Immature natural killer cell (primary cell): Measurements from ENCODE around the gene PICALM. TPM values are rescaled to one million over a fixed set of nuclear protein-coding genes. Genes with fewer than 3 reads are reported as not detected.

Experiments used
- DNase-seq, 3 donors: peaks; one replicate each; pipeline ENCODE4 v3.0.0; 2022; ENCODE audit warnings: mixed read lengths in 1 of 3
- H3K27ac Mint-ChIP-seq, 6 donors: one replicate each; pipeline ENCODE4 v1.8.0; 2020; ENCODE audit warnings: mixed read lengths in 6 of 6, mild to moderate bottlenecking in 5 of 6, inconsistent platforms in 4 of 6, moderate library complexity in 3 of 6
- H3K27me3 Mint-ChIP-seq, 3 donors: one replicate each; pipeline ENCODE4 v1.8.0; 2020 to 2021; ENCODE audit warnings: low read depth in 3 of 3, mild to moderate bottlenecking in 3 of 3, mixed read lengths in 3 of 3, moderate library complexity in 3 of 3, inconsistent platforms in 1 of 3
- H3K36me3 Mint-ChIP-seq, 3 donors: one replicate each; pipeline ENCODE4 v1.8.0; 2020; ENCODE audit warnings: mixed read lengths in 3 of 3, inconsistent platforms in 2 of 3, mild to moderate bottlenecking in 2 of 3
- H3K4me1 Mint-ChIP-seq, 2 donors: one replicate each; pipeline ENCODE4 v1.8.0; 2020; ENCODE audit warnings: inconsistent platforms in 2 of 2, mild to moderate bottlenecking in 2 of 2, mixed read lengths in 2 of 2, moderate library complexity in 1 of 2
- H3K4me3 Mint-ChIP-seq, 5 donors: one replicate each; pipeline ENCODE4 v1.8.0; 2020; ENCODE audit warnings: mild to moderate bottlenecking in 5 of 5, mixed read lengths in 5 of 5, inconsistent platforms in 3 of 5, moderate library complexity in 3 of 5
- H3K9me3 Mint-ChIP-seq, 6 donors: one replicate each; pipeline ENCODE4 v1.8.0; 2020; ENCODE audit warnings: mild to moderate bottlenecking in 6 of 6, mixed read lengths in 6 of 6, inconsistent platforms in 4 of 6, moderate library complexity in 3 of 6
- polyA plus RNA-seq, 3 donors: library from polyadenylated mRNA; unstranded; fragments of 300-500 nt; fragmentation: Illumina TruSeq; gene quantifications; one replicate each; pipeline ENCODE4 v1.2.3, GENCODE V29; 2021

Gene PICALM
- polyA plus RNA-seq, 3 donors from 2014 or later: 20.8 to 39.4 (median 22.4) TPM

DNA sequence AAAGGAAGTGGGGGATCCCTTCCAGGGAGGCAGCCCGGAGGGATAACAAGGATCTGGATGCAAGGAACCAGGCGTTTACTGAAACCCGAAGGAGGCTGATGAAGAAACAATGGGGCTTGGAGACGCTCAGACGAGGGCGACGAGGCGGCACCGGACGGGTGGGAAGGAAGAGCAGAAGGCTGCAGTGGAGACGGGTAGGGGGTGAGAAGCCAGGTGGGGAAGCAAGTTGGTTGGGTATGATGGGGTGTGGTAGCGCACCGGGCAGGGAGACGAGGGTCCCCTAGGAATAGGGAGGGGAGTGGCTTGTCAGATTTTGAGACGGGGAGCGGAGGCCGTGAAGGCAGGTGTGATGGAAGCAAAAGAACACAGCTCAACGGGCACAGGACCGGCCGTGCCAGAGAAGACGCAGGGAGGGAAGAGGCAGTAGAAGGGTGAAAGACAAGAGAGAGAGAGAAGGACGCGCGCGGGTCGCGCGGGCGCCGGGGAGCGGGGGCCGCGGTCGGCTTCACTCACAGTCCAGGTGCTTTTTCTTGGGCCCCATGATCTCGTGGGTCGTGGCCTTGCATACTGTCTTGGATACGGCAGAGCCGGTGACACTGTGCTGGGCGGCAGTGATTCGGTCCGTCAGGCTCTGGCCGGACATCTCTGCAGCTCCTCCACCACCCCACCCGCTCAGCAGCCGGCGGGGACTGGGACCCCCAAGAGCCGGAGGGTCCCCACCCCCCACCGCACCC, 579 bp downstream of the PICALM start:
- Mint-ChIP-seq H3K4me3 (peak overlapping the region; percentile 94 to 100 (median 98)), H3K4me1 (peaks cover 41 to 56% of the 10 kb centered on the region in 2 donors), H3K27ac (peak overlapping the region; percentile 95 to 100 (median 96)), H3K36me3 (peaks cover 0 to 6% (median 0%) of the 10 kb centered on the region in 3 donors), H3K27me3 (peaks cover 5 to 16% (median 8%) of the 10 kb centered on the region in 3 donors), H3K9me3 (no peaks in the 10 kb centered on the region)
- peak; percentile 43 to 52 (median 47) for DNase-seq

DNA sequence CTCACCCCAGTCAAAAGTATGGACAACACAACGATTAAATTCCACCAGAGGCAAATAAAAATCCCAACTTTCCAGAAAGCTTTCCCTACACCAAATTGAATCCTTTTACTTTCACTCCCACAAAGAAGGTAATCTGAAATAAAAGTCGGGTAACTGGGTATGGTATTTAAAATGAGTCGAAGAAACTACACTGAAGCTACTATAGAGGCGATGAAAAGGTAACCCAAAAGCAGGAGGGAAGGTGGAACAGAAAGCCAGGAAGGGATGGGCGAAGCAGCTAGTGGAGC, 1.1 kb downstream of the PICALM start:
- H3K27ac Mint-ChIP-seq: peak overlapping the region; percentile 95 to 100 (median 96)
- no peaks in the 10 kb centered on the region for H3K9me3 Mint-ChIP-seq
- peaks cover 45 to 61% of the 10 kb centered on the region in 2 donors for H3K4me1 Mint-ChIP-seq
- peaks cover 0 to 6% (median 0%) of the 10 kb centered on the region in 3 donors for H3K36me3 Mint-ChIP-seq
- DNase-seq: no peak
- peak overlapping the region; percentile 94 to 100 (median 98) for H3K4me3 Mint-ChIP-seq
- peaks cover 5 to 16% (median 8%) of the 10 kb centered on the region in 3 donors for H3K27me3 Mint-ChIP-seq

DNA sequence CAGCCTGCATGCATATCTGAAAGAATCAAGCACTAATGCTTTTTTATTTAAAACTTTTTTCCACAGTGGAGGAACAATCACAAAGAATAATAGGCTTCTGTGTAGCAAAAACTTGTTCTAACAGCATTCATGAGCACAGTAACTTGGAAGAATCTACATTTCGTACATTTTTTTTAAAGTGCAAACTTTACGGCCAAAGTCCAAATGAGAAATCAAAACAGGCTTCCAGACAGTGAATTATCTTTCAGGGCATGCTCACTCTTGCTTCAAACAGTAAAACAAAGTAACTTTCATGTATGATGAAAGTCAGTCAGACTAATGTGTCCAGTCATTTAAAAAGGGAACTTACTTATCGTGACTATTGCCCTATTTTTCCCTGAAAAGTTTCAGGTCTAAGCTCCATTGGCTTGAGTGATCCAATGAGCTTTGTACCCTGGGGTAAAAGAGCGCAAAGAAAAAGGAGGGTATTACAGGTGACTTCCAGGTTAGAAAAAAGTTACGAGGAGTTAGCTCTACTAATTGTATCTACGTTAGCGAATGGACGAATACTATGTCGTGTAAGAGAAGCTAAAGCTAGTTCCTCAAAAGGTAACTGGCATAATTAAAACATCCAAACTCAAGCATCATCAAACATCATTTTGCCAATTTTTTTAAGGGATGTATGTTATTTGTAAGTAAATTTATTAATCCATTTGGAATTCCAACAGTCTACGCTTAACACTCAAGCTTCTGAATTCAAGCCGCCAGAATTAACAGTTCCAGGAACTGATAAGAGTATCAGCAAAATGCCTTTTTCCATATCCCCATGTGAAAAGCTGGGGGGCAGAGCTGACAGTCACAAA, 1.7 kb downstream of the PICALM start:
- H3K4me3 Mint-ChIP-seq: peak overlapping the region; percentile 94 to 100 (median 98)
- peaks cover 51 to 67% of the 10 kb centered on the region in 2 donors for H3K4me1 Mint-ChIP-seq
- H3K9me3 Mint-ChIP-seq: no peaks in the 10 kb centered on the region
- DNase-seq: peak in 1 of 3 donors; percentile 7
- peak overlapping the region; percentile 95 to 100 (median 96) for H3K27ac Mint-ChIP-seq
- H3K36me3 Mint-ChIP-seq: peaks cover 0 to 6% (median 0%) of the 10 kb centered on the region in 3 donors
- peaks cover 5 to 16% (median 8%) of the 10 kb centered on the region in 3 donors for H3K27me3 Mint-ChIP-seq

DNA sequence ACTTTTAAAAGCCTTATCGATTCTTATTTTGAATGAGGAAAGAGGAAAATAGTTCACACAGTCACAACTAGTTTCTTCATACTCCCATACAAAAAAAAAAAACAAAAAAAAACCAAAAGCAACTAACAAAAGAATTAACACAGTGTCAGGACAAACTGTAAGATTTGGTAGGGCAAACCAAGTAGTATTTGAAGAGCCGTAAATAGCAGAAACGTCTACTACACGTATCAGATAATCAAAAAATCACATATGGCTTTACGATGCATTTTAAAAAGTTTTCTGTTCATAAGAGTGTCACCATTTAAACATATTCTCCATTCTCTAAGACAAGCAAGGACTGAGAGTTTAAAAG, 2.3 kb downstream of the PICALM start:
- H3K36me3 Mint-ChIP-seq: peaks cover 0 to 6% (median 0%) of the 10 kb centered on the region in 3 donors
- peaks cover 57 to 73% of the 10 kb centered on the region in 2 donors for H3K4me1 Mint-ChIP-seq
- H3K4me3 Mint-ChIP-seq: peak overlapping the region; percentile 94 to 100 (median 98)
- DNase-seq: no peak
- peak overlapping the region; percentile 95 to 100 (median 96) for H3K27ac Mint-ChIP-seq
- no peaks in the 10 kb centered on the region for H3K9me3 Mint-ChIP-seq
- H3K27me3 Mint-ChIP-seq: peaks cover 5 to 18% (median 8%) of the 10 kb centered on the region in 3 donors

DNA sequence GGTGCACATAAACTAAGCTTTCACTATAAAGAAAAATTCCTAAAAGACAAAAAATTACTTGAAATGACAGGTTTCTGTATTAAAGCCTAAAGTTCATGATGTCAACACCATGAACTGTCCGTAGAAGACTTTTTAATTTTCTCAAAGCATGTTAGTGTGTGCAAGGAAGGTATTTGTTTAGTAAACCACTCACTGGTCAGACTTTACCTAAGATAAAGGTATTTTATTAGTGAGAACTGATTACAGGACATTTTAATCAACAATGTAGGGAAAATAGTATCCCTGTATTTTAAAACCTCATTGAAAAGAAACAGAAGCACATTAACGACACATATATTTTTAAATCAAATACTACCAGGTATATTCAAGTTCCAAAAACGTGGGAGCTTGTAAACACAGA, 2.9 kb downstream of the PICALM start:
- Mint-ChIP-seq H3K36me3 (peaks cover 0 to 6% (median 0%) of the 10 kb centered on the region in 3 donors), H3K9me3 (no peaks in the 10 kb centered on the region), H3K27me3 (peaks cover 5 to 16% (median 8%) of the 10 kb centered on the region in 3 donors), H3K4me3 (peak overlapping the region; percentile 94 to 100 (median 98)), H3K27ac (peak overlapping the region; percentile 95 to 100 (median 96)), H3K4me1 (peaks cover 63 to 79% of the 10 kb centered on the region in 2 donors)
- no peak for DNase-seq

DNA sequence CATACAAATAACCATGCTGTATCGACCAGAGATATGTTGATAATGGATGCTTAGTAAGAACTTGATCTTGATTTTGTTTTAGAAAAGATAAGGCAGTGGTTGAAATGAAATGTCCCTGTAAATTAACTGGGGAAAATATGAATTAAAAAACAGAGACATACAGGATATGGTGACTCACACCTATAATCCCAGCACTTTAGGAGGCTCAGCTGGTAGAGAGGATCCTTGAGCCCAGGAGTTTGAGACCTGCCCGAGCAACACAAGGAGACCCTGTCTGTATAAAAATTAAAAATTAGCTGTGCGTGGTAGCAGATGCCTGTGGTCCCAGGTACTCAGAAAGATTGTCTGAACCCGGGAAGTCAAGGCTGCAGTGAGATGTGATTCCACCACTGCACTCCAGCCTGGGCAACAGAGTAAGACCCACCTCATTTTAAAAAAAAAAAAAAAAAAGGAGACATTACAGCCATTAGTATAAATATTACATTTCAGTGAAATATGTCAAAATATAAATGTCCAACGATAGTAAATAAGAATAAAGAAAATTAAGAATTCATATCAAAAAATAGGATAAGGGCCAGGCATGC, 4.6 kb downstream of the PICALM start:
- H3K4me3 Mint-ChIP-seq: peak overlapping the region; percentile 72 to 100 (median 98)
- DNase-seq: no peak
- H3K9me3 Mint-ChIP-seq: no peaks in the 10 kb centered on the region
- H3K27me3 Mint-ChIP-seq: peaks cover 4 to 14% (median 5%) of the 10 kb centered on the region in 3 donors
- peaks cover 0 to 6% (median 0%) of the 10 kb centered on the region in 3 donors for H3K36me3 Mint-ChIP-seq
- peak overlapping the region; percentile 91 to 100 (median 95) for H3K27ac Mint-ChIP-seq
- peaks cover 70 to 82% of the 10 kb centered on the region in 2 donors for H3K4me1 Mint-ChIP-seq

DNA sequence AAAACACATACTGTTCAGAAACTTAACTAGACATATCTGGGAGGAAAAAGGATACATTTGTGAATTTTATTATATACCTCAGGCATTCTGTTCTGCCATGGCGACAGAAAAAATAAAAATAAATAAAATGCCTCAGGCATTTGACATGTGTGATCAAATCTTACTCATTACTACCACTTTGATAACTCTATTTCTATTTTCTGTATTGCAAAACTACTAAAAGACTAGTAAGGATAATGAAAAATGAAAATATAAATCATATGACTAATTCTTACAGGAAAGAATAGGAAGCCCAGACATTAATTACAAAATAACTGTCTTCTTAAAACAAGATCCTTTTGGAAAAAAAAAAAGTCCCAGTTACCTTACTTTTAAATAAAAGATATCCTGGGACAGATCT, 5.3 kb downstream of the PICALM start:
- H3K4me3 Mint-ChIP-seq: peak overlapping the region; percentile 80 to 100 (median 98)
- H3K27ac Mint-ChIP-seq: peak overlapping the region; percentile 86 to 96 (median 92)
- peaks cover 77 to 90% of the 10 kb centered on the region in 2 donors for H3K4me1 Mint-ChIP-seq
- no peaks in the 10 kb centered on the region for H3K9me3 Mint-ChIP-seq
- no peak for DNase-seq
- H3K27me3 Mint-ChIP-seq: peaks cover 4 to 11% (median 5%) of the 10 kb centered on the region in 3 donors
- peaks cover 0 to 6% (median 0%) of the 10 kb centered on the region in 3 donors for H3K36me3 Mint-ChIP-seq

DNA sequence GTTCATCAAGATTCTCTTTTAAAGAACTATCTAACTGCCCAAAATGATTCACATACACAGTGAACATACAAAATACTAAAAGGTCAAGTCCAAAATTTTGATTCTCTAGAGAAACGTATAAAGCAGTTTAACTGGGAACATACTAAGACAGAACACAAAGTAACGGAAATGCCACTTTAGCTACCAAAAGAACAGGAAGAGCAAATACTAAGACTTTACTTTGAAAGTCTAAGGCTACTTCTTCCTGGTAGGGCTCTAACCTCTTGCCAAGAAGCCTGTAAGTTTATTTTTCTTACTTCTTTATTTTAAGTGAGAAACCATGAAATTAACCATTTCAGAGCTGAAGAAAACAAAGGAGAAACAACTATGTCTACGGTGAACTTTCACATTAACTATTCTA, 6.2 kb downstream of the PICALM start:
- H3K27me3 Mint-ChIP-seq: peaks cover 0 to 5% (median 2%) of the 10 kb centered on the region in 3 donors
- no peaks in the 10 kb centered on the region for H3K9me3 Mint-ChIP-seq
- H3K36me3 Mint-ChIP-seq: peaks cover 0 to under 1% (median 0%) of the 10 kb centered on the region in 3 donors
- H3K4me1 Mint-ChIP-seq: peaks cover 86 to 97% of the 10 kb centered on the region in 2 donors
- DNase-seq: peak; percentile 23 to 42 (median 40)
- H3K27ac Mint-ChIP-seq: peak overlapping the region; percentile 86 to 96 (median 94)
- peak overlapping the region; percentile 71 to 98 (median 81) for H3K4me3 Mint-ChIP-seq

DNA sequence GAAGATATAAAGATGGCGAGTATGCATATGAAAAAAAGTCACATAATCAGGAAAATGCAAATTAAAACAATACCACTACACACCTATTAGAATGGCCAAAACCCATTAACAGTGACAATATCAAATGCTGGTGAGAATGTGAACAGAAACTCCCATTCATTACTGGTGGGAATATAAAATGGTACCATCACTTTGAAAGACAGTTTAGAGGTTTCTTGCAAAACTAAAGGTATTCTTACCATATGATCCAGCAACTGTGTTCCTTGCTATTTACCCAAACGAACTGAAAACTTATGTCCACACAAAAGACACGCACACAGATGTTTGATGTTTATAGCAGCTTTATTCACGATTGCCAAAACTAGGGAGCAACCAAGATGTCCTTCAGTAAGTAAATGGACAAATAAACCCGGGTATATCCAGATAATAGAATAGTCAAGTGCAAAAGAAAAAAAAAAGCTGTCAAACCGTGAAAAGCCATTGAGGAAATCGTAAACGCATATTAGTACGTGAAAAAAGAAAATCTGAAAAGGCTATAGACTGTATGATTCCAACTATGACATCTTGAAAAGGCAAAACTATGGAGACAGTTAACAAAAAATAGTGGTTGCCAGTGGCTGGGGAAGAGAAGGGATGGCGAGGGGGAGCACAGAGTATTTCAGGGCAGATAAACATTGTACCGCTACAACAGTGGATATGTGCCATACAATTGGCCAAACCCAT, 7.2 kb downstream of the PICALM start:
- peaks cover 0 to 3% (median 2%) of the 10 kb centered on the region in 3 donors for H3K27me3 Mint-ChIP-seq
- peak overlapping the region; percentile 86 to 96 (median 94) for H3K27ac Mint-ChIP-seq
- H3K4me1 Mint-ChIP-seq: peaks cover 93 to 100% of the 10 kb centered on the region in 2 donors
- no peak for DNase-seq
- H3K9me3 Mint-ChIP-seq: no peaks in the 10 kb centered on the region
- peak overlapping the region; percentile 71 to 98 (median 81) for H3K4me3 Mint-ChIP-seq
- H3K36me3 Mint-ChIP-seq: no peaks in the 10 kb centered on the region

DNA sequence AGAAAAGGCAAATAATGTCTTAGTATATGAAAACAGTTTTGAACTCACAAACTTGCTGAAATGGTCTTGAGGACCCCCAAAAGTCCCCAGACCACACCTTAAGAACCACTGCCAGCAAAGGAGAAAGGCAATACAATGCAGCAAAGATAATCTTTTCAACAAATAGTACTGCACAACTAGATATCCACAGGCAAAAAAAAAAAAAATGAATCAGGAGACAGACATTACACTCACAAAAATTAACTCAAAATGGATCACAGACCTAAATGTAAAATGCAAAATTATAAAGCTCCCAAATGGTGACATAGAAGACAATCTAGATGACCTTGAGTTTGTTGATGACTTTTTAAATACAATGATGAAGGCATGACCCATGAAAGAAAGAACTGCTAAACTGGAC, 8.3 kb downstream of the PICALM start:
- H3K4me3 Mint-ChIP-seq: peak overlapping the region; percentile 66 to 98 (median 80)
- no peak for DNase-seq
- H3K27ac Mint-ChIP-seq: peak overlapping the region; percentile 86 to 96 (median 90)

DNA sequence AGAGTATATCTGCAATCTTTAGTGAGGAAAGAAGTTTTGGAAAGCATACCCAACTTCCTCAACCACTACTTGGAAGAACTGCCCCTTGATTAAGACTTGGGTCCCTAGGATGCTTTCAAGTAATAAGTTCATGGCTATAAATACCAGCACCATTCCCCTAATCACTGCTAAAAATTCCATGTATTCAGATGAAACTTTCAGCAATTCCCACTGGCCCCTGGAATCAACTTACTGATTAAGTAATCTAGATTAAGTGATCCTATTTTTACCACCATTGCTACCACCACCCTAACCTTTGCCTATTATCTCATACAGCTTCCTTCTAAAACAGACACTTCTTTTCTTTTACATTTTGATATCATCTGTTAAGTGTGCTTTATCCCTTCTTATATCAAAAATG, 10.5 kb downstream of the PICALM start:
- H3K36me3 Mint-ChIP-seq: no peaks in the 10 kb centered on the region
- peak overlapping the region in 5 of 6 donors; percentile 27 to 86 (median 62) for H3K27ac Mint-ChIP-seq

More for the DNA sequence above, 8.3 kb downstream of the PICALM start:
- Mint-ChIP-seq H3K9me3 (no peaks in the 10 kb centered on the region), H3K36me3 (no peaks in the 10 kb centered on the region), H3K4me1 (peaks cover 94 to 100% of the 10 kb centered on the region in 2 donors), H3K27me3 (peaks cover 0 to 8% (median 2%) of the 10 kb centered on the region in 3 donors)

DNA sequence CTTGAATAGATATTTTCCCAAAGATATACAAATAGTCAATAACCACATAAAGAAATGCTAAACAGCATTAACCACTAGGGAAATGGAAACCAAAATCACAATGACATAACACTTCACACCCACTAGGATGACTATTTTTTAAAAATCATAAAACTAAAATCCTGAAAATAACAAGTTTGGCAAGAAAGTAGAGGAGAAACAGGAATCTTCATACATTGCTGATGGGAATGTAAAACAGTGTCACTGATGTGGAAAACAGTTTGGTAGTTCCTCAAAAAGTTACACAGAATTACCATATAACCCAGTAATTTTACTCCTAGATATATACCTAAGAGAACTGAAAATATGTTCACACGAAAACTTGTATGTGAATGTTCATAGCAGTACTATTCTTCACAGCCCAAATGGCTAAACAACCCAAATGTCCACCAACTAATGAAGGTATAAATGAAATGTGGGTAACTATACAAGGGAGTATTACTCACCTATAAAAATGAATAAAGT, 12.5 kb downstream of the PICALM start:
- Mint-ChIP-seq H3K27ac (peak overlapping the region; percentile 47 to 89 (median 85)), H3K4me3 (peak overlapping the region; percentile 56 to 78 (median 66)), H3K36me3 (no peaks in the 10 kb centered on the region), H3K27me3 (peaks cover 0 to 4% (median 0%) of the 10 kb centered on the region in 3 donors), H3K4me1 (peaks cover 97 to 100% of the 10 kb centered on the region in 2 donors), H3K9me3 (no peaks in the 10 kb centered on the region)
- peak in 2 of 3 donors; percentile 17 to 31 for DNase-seq

More for the DNA sequence above, 10.5 kb downstream of the PICALM start:
- DNase-seq: no peak
- peaks cover 0 to 8% (median 0%) of the 10 kb centered on the region in 3 donors for H3K27me3 Mint-ChIP-seq
- H3K4me1 Mint-ChIP-seq: peaks cover 97 to 100% of the 10 kb centered on the region in 2 donors
- peak overlapping the region; percentile 4 to 98 (median 15) for H3K4me3 Mint-ChIP-seq
- H3K9me3 Mint-ChIP-seq: no peaks in the 10 kb centered on the region
